ENCODE data around the gene NT5DC4.

NT5DC4 gene

GRCh38 chr2:112772911-112773475 lies 52.2 kb downstream of the NT5DC4 start:
- no peak for DNase-seq (ENCODE audit: low read depth, low spot score)
- H3K4me3 ChIP-seq (ENCODE audit: low read length) = no peak overlapping the region

- DNase-seq (ENCODE audit: low read depth, low spot score) = no peak
- H3K4me3 ChIP-seq (ENCODE audit: low read length) = no peak overlapping the region
Measured at GRCh38 chr2:112773556-112773955, 52.7 kb downstream of the NT5DC4 start.

- no peak overlapping the region for H3K4me3 ChIP-seq (ENCODE audit: low read length)
- DNase-seq (ENCODE audit: low read depth, low spot score) = no peak
Measured at GRCh38 chr2:112774536-112775285, 53.9 kb downstream of the NT5DC4 start.

GRCh38 chr2:112776113-112776512 lies 55.3 kb downstream of the NT5DC4 start:
- no peak overlapping the region for H3K4me3 ChIP-seq (ENCODE audit: low read length)
- DNase-seq (ENCODE audit: low read depth, low spot score) = no peak

- H3K4me3 ChIP-seq (ENCODE audit: low read length) = no peak overlapping the region
- DNase-seq (ENCODE audit: low read depth, low spot score) = no peak
Measured at GRCh38 chr2:112777036-112777435, 56.2 kb downstream of the NT5DC4 start.

- DNase-seq (ENCODE audit: low read depth, low spot score) = no peak
- H3K4me3 ChIP-seq (ENCODE audit: low read length) = no peak overlapping the region
Measured at GRCh38 chr2:112779598-112779997, 58.8 kb downstream of the NT5DC4 start.

- no peak overlapping the region for H3K4me3 ChIP-seq (ENCODE audit: low read length)
- DNase-seq (ENCODE audit: low read depth, low spot score) = no peak
Measured at GRCh38 chr2:112782234-112782799, 61.5 kb downstream of the NT5DC4 start.

- no peak overlapping the region for H3K4me3 ChIP-seq (ENCODE audit: low read length)
Measured at GRCh38 chr2:112783187-112783714, 62.4 kb downstream of the NT5DC4 start.

GRCh38 chr2:112784199-112785189 lies 63.7 kb downstream of the NT5DC4 start, which contains the start of gene IL1A:
TSS of gene IL1A (minus strand) at chr2:112784493. CDS start at chr2:112783770, 723 bp downstream.
- H3K4me3 ChIP-seq (ENCODE audit: low read length) = no peak within 1 kb of the TSS
- DNase-seq (ENCODE audit: low read depth, low spot score) = no peak

More at GRCh38 chr2:112783187-112783714, 62.4 kb downstream of the NT5DC4 start:
- no peak for DNase-seq (ENCODE audit: low read depth, low spot score)

- H3K4me3 ChIP-seq (ENCODE audit: low read length) = no peak overlapping the region
- DNase-seq (ENCODE audit: low read depth, low spot score) = no peak
Measured at GRCh38 chr2:112787294-112787693, 66.5 kb downstream of the NT5DC4 start.

GRCh38 chr2:112787729-112788393 lies 67.0 kb downstream of the NT5DC4 start:
- DNase-seq (ENCODE audit: low read depth, low spot score) = no peak
- H3K4me3 ChIP-seq (ENCODE audit: low read length) = no peak overlapping the region

GRCh38 chr2:112788653-112789052 lies 67.8 kb downstream of the NT5DC4 start:
- H3K4me3 ChIP-seq (ENCODE audit: low read length) = no peak overlapping the region
- no peak for DNase-seq (ENCODE audit: low read depth, low spot score)
